Stimulated activated CD4-positive, alpha-beta T cell treated with anti-CD3 and anti-CD28 coated beads, Interleukin-15, amount 100 ng/mL, for 48 hours (primary cell): Measurements from ENCODE around the gene LEMD1.
A peak's percentile ranks its signal among the peaks of the same experiment; 100 is the strongest.
"Not testable (repeated sequence)": the region's sequence is repeated elsewhere in the genome, so short reads cannot be mapped to it uniquely, and the experiment has no call there.

Experiments used
- DNase-seq, 2 donors: peaks; one replicate each; pipeline ENCODE4 v3.0.0-alpha.2; 2020; ENCODE audit warnings: low read depth in 2 of 2

Gene LEMD1

DNA sequence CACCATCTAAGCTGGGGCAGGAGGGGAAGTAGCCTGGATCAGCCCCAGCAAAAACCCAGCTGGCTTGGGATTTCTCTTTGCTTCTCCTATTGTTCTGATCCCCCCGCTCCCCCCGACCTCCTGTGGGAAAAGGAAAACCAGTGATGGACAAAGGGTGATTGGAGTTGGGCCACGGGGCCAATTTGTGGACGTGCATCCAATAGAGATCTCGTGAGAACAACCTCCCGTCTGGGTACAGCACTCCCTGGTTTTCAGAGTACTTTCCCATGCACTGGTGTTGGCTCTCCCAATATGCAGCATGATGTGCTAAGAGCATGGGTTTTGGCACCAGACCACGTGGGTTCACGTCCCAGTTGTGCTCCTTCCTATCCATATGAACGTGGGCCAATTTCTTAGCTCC lies 25.0 kb upstream of the LEMD1 start:
- DNase-seq, result no peak

DNA sequence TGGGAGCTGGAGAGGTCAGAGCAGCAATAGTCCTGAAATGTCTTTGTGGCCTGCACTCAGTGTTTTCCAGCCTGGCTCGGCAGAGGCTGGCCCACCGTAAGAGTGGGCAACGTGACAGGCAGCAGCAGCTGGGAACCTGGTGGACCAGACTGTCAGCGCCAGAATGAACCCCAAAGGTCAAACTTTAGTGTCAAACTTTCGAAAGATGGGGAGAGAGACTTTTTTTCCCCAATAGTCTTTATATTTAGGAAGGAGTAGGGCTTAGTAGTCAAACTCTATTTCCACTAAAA lies 23.7 kb upstream of the LEMD1 start:
- no peak for DNase-seq

DNA sequence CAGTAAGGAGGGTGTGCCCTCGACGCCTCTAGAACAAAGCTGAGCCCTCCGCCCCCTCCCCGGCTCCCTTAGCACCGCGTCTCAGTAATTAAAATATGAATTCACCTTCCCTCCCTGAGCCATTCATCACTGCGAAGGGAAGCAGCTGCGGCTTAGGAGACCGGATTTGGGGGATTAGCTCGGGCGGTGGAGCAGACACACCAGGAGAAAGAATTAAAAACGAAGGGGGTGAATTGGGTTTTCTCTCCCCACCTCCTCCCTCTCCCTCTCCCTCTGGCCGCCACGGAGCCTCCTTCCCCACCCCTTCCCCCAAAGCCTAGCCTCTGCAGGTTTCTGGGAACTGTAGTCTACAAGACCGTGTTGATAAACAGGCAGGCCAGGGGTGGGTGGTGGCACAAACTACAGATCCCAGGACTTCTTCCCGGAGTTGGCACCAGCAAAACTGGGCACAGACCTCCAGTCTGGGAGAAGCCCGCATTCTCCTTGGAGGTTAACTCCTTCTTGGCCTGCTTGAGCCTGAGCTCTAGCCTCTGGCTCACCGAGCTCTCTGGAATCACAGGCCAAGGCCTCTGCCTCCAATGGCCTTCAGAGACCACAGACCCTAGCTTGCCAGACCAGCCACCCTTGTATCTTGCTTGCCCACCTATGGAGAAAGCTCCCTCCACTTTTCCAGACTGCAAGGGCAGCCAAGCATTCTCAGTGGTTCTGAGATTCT lies 23.2 kb upstream of the LEMD1 start:
- DNase-seq, result no peak

DNA sequence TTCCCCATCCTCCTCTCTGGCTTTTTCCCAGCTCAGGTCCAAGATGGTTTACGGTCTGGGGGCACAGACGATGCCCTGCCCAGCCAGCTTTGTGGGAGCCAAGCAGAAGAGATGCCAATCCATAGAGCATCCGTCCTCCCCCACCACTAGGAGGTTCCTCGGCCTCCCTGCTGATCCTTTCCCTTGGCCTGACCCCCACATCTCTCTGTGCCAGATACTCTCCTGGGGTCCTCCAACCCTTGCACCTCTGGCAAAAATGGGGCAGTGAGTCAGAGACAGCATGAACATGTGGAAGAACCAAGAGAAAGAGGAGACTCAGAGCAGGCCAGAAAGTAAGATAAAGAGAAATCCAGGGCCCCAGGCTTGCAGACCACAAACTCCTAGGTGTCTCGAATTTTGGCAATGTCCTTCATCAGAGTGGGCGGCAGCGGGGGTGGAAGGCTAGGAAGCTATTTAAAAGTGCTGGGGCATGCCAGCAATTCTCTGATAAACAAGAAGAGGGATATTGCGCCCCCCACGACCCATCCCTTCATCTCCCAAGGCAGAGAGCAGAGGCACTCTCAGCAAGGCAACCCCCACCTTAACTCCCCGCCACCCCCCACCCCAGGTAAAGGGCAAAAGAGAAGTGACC lies 22.6 kb upstream of the LEMD1 start:
- no peak for DNase-seq

DNA sequence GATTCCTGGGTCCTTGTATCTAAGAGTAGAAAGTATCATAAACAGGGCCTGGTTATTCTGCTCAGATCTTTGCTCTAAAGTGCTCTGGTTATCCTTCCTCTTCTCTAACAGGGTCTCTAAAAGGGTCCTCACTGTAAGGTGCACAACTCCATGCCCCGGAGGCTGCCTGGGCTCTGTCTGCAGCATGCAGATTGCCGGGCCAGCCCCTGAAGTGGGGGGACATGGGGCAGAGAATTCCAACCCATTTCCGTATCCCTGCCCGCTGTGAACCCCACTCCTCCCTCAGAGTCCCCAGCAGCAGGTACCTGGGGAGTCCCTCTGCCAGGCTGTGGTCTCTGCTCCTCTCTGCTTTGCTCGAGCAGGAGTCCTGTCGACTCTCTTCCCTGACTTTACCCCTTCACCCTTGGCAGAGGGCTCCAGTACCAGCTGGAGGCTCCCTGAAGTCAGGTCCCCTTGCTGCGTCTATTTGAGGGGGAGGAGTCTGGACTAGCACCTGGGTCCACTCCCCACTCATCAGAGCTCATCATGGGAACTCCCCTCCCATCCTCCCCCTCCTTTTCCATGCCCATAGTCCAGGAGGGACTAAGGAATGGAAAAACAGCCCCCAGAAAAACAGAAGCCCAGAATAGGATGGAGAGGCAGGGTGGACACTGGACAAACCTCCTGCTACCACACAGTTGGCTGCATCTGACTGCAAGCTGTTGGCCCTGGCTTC lies 21.9 kb upstream of the LEMD1 start:
- DNase-seq, result no peak

DNA sequence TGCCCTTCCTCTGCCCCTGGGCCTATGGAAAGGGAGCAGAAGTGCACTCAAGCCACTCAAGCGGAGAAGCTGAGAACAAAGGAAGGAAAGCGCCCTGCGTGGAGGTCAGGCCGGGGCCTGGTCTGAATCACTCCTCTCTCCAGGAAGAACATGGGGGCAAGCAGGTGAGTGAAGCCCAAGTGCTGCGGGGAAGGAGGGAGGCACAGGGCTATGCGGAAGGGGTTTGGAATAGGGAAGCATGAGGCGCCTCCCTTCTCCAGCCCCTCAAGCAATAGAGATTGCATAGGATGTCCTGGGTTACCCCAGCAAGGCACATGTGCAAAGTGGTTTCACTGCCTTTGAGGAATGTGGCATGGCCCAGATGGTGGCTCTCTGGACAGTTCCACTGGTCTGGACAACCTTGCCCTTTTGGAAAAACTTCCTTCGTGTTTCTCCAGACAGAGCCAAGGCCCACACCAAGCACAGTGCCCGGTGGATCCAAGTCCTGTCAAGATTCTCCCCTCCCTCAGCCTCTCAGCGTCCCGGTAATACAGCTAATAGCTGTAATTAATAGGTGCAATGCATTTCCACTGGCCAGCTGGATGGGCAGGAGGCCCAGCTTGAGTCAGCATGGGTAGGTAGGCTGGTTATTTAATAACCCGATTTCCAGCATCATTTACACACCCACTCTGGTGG lies 20.3 kb upstream of the LEMD1 start:
- DNase-seq, result no peak

DNA sequence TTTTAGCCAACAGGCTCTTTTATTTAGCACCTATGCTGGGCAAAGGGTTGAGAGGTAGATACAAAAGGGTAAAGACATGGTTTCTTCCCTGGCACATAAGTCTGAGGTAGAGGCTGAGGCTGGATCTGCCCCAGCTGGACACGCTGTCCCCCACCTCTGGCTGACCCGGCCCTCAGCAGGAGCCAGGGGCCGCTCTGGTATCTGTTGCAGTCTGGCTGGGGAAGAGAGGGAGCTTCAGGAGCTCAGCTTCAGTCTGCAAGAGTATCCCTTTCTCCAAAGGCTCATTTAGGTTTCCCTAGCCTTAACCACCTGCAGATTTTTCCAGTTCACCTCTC lies 19.8 kb upstream of the LEMD1 start:
- no peak for DNase-seq

DNA sequence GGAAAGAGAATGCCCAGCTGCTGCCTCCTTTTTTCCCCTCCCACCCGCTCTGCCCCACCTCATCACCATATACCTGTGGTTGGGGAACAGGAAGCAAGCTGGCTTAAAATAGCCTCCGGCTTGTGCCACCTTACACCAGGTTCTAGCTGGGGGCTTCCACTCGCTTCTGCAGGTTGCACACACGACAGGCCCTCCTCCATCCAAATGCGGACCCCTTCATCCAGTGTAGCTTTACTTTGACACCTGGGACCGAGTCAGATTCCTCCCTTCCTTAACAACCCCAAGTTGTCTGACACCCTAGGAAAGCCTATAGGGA lies 19.4 kb upstream of the LEMD1 start:
- no peak for DNase-seq

- DNase-seq, result peak; percentile 54 to 67
These were observed 18.8 kb upstream of the LEMD1 start for GRCh38 chr1:205440476-205441317.

DNA sequence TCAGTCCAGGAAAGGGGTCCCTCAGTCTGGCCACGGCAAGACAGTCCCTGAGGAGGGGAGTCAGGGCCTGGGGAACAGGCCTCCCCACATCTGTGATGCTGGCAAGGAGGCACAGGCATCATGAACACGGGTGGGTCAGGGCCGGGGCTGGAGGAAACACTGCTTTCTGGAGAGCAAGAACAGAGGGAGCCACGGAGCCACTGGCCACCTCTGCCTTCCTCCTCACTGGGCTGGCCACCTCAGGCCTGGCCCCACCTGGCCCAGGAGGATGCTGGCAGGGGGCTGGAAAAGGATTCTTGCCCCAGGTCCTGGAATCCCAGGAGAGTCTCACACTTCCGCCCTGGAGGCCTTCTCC lies 18.2 kb upstream of the LEMD1 start:
- no peak for DNase-seq

DNA sequence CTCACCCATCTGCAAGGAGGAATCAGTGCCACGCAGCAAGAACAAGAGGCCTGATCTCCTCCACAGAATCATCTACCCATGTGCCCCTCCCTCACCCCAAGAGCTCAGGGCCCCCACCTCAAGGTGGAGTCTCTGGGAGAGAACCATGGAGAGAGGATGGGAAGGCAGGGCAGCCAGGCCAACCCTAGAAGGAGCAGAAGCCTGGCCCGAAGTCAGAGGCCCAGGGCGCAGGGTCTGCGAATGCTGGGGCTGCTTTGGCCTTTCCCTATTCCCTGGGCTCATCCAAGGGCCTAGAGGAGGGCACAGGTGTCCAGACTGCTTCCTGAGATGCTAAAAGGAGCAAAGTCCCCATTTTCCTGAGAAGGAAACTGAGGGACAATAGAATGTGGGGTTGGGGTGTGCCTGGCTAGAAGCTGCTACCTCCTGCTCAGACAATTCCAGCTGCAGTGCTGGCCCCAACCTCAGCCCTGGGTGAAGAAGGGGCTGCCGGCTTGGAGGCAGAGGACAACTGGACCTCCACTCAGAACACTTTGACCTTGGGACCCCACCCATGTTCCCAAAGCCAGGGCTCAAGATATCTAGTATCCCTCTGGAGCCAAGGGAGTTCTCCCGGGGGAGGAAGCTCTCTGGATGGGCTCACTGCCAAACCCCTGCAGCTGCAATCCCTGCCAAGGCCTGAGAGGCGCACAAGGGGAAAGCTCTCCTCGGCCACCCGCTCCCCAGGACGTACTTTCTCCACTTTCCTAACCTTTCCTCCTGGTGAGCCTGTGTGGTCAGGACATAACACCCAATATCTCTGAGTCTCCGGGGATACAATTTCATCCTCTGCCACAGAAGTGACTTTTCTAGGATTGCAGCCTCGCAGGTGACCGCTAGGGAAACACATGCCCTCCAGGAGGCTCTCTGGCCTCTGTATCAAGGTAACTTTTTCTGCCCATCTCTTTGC lies 16.6 kb upstream of the LEMD1 start:
- no peak for DNase-seq

DNA sequence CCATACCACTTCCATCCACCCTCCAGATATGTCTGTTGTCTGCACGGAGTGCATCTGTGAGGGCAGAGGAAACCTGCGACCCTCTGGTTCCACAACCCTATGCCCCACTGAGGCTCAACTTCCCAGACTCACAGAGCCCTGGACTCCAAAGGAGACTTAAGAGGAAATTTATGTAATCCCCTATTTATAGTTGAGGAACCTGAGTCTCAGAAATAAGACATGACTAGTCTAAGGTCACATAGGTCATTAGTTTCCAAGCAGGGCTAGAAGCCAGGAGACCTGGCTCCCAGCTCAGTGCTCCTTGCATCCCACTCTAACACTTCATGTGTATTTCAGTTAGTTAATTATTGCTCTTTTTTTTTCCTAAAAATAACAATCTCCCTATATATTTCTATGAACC lies 15.7 kb upstream of the LEMD1 start:
- DNase-seq, result no peak

- no peak for DNase-seq
These were observed 15.0 kb upstream of the LEMD1 start for GRCh38 chr1:205436776-205437410.

DNA sequence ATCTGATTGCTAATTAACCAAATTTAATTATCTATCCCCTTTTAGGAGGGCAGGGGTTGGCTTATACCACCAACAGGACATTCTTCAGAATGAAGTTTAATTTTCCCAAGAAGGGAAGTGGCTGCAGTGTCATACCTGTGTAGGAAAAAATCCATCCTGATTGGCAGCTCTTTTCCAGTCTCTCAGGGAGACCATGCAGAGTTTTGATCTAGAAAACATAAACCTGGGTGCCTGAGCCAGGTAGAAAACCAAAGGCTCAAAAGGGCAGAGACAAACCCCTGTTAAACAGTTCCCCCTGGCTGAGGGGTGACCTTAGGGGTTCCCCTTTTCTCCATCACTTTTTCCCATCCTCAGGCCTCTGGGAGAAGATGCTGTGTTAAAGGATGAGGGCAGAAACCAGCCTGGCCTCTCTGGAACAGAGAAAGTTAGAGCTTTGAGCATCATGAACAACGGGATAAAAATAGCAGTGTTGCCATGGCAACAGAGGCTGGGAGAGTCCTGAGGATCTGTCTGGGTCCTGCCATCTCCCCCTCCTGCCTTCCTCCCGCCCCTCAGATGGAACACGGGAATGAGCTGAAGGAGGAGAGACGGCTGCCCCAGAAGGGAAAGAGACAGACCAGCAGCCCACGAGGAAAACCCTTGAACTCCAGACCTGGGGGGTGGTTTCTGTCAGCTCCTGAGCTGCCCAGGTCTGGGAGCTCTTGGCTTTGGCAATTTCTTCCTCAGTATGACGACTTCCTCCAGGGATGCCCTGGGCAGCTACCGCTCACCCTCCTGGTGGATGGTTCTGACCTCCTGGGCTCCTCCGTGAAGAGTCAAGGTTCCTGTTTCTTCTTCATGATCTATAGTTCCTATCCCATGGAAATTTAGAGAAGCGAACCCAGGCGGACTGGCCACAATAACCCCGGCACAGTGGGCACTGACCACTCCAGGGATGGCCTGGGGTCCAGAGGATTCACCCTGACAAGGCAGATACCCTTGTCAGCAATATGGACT lies 14.0 kb upstream of the LEMD1 start:
- DNase-seq, result no peak

- DNase-seq, result no peak
These were observed 12.9 kb upstream of the LEMD1 start for GRCh38 chr1:205434738-205435137.

DNA sequence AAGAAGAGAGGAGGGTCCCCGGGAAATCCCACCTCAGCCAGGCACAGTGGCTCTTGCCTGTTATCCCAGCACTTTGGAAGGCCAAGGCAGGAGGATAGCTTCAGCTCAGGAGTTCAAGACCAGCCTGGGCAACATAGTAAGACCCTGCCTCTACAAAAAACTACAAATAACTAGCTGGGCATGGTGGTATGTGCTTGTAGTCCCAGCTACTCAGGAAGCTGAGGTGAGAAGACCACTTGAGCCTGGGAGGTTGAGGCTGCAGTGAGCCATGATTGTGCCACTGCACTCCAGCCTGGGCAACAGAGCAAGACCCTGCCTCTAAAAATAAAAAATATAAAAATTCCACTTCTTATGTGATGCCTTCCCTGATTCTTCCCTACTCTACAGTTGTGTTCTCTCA lies 10.8 kb upstream of the LEMD1 start:
- not testable (repeated sequence) for DNase-seq

DNA sequence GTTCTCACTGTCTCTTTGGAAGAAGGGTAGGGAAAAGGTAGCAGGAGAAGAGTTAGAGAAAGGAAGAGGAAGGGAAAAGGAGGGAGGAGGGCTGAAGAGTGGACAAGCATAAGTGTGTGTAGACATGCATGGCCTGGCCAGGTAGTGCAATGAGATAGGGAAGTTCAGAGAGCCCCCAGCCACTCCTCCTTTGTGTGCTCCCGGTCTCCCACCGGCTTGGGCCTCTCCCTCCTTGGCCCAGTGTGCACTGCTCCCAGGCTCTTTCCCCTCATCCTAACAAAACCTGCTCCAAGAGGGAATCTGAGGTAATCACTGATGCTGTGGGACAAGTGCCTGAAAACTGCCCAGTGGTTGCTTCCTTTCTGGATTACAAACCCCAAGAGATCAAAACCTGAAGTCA lies 10.3 kb upstream of the LEMD1 start:
- DNase-seq, result no peak

DNA sequence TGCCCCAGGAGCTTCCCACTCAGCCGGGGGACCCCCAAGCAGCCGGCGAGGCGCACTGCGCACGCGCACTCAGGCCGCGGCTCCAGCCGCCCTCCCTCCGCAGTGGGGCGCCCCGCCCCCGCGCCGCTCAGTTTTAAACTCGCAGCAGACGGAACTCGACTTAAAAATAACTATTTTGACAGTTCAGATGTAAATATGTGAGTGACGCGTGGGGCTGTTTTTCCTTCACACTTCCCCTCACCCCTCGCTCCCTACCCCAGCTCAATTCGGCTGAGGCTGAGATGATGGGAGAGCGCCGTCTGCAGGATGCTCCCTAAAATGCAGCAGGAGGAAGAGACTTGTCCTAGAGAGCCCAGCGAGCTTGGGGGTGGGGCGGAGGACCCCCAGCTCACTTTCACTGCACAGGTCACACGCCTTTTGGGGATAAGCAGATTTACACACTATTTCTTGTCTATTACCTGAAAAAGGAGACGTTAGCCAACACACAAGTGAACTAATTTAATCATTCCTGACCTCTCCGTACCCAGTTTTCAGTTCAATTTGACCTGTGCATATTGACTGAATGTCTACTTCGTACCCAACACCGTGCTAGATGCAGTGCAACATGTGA lies 8.9 kb upstream of the LEMD1 start:
- peak in 1 of 2 donors; percentile 26 for DNase-seq
